GM21786 (cell line): ENCODE measurements around the gene ROBO1.

Experiments used
- ATAC-seq: cut with Tn5 transposase; IDR thresholded peaks from one replicate; pipeline ENCODE4 v1.9.1; 2021; ENCODE audit not compliant: unreplicated experiment

Gene ROBO1

GRCh38 chr3:78861156-78861555 lies 906.6 kb downstream of the ROBO1 start:
- no peak for ATAC-seq

GRCh38 chr3:78860567-78860966 lies 907.2 kb downstream of the ROBO1 start:
- no peak for ATAC-seq

GRCh38 chr3:78858910-78859309 lies 908.9 kb downstream of the ROBO1 start:
- ATAC-seq, result no peak

GRCh38 chr3:78858174-78858573 lies 909.6 kb downstream of the ROBO1 start:
- ATAC-seq, result no peak

GRCh38 chr3:78857494-78858111 lies 910.2 kb downstream of the ROBO1 start:
- ATAC-seq, result no peak

GRCh38 chr3:78856164-78856563 lies 911.6 kb downstream of the ROBO1 start:
- ATAC-seq, result no peak

- ATAC-seq, result no peak
Measured at GRCh38 chr3:78855190-78855589, 912.6 kb downstream of the ROBO1 start.

GRCh38 chr3:78848392-78849288 lies 919.2 kb downstream of the ROBO1 start:
- no peak for ATAC-seq

- ATAC-seq, result no peak
Measured at GRCh38 chr3:78847603-78848002, 920.2 kb downstream of the ROBO1 start.

- no peak for ATAC-seq
Measured at GRCh38 chr3:78847203-78847602, 920.6 kb downstream of the ROBO1 start.

GRCh38 chr3:78846718-78847117 lies 921.1 kb downstream of the ROBO1 start:
- ATAC-seq, result no peak

GRCh38 chr3:78845605-78846004 lies 922.2 kb downstream of the ROBO1 start:
- no peak for ATAC-seq

GRCh38 chr3:78844307-78844706 lies 923.5 kb downstream of the ROBO1 start:
- no peak for ATAC-seq

- no peak for ATAC-seq
Measured at GRCh38 chr3:78839693-78840092, 928.1 kb downstream of the ROBO1 start.

GRCh38 chr3:78838362-78838761 lies 929.4 kb downstream of the ROBO1 start:
- ATAC-seq, result no peak

GRCh38 chr3:78834910-78835309 lies 932.9 kb downstream of the ROBO1 start:
- ATAC-seq, result no peak

GRCh38 chr3:78832785-78833204 lies 935.0 kb downstream of the ROBO1 start:
- ATAC-seq, result no peak

- no peak for ATAC-seq
Measured at GRCh38 chr3:78831446-78831972, 936.3 kb downstream of the ROBO1 start.

- no peak for ATAC-seq
Measured at GRCh38 chr3:78830470-78830869, 937.3 kb downstream of the ROBO1 start.

- ATAC-seq, result no peak
Measured at GRCh38 chr3:78827618-78828017, 940.2 kb downstream of the ROBO1 start.

- no peak for ATAC-seq
Measured at GRCh38 chr3:78825858-78826215, 942.0 kb downstream of the ROBO1 start.
